Suprapubic skin (tissue), 4 donors: ENCODE results near the gene BANP.
"Not testable (repeated sequence)": the region's sequence is repeated elsewhere in the genome, so short reads cannot be mapped to it uniquely, and the experiment has no call there.

Experiments
- EP300 ChIP-seq: sonication (generic); formaldehyde crosslinking; IDR thresholded peaks from one replicate; pipeline ENCODE4 v1.6.1; 2017; ENCODE audit warnings: antibody characterized with exemption
- POLR2A ChIP-seq, 2 donors: fragments of 450-650 bp; IDR thresholded peaks; one replicate each; pipeline ENCODE4 v1.6.1; 2017; ENCODE audit warnings: antibody characterized with exemption in 2 of 2, mild to moderate bottlenecking in 2 of 2, moderate library complexity in 2 of 2
- POLR2AphosphoS5 ChIP-seq, 3 donors: sonication (generic); formaldehyde crosslinking; IDR thresholded peaks; one replicate each; pipeline ENCODE4 v1.6.1; 2017; ENCODE audit warnings: antibody characterized with exemption in 3 of 3
- TF ChIP-seq, protein P1 (sequence below), 2 donors: fragments of 200-600 bp in 1 of 2; fragments of 450-650 bp in 1 of 2; sonication (generic) in 1 of 2; IDR thresholded peaks; one replicate each; pipeline ENCODE4 v1.5.1; 2016 to 2019; ENCODE audit warnings: antibody characterized with exemption in 2 of 2, mild to moderate bottlenecking in 1 of 2, moderate library complexity in 1 of 2

DNA sequence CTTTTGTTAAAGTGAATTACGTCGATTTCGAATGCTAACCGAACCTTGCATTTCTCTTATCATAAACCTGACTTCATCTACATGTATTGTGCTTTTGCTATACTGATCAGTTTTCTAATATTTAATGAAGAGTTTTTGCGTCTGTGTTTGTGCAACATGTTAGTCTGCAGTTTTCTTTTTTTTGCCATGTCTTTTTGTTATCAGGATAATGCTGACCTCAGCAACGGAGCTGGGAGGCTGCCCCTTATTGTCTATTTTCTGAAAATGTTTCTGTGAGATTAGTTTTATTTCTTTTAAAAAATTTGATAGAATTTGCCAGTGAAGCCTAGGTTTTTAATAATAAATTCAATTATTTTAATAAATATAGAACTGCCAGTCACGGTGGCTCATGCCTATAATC is 40.9 kb downstream of the BANP start:
- TF ChIP-seq, protein P1, sequence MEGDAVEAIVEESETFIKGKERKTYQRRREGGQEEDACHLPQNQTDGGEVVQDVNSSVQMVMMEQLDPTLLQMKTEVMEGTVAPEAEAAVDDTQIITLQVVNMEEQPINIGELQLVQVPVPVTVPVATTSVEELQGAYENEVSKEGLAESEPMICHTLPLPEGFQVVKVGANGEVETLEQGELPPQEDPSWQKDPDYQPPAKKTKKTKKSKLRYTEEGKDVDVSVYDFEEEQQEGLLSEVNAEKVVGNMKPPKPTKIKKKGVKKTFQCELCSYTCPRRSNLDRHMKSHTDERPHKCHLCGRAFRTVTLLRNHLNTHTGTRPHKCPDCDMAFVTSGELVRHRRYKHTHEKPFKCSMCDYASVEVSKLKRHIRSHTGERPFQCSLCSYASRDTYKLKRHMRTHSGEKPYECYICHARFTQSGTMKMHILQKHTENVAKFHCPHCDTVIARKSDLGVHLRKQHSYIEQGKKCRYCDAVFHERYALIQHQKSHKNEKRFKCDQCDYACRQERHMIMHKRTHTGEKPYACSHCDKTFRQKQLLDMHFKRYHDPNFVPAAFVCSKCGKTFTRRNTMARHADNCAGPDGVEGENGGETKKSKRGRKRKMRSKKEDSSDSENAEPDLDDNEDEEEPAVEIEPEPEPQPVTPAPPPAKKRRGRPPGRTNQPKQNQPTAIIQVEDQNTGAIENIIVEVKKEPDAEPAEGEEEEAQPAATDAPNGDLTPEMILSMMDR (IDR thresholded peaks at IDR 0.05), result not testable (repeated sequence)
- not testable (repeated sequence) for TF ChIP-seq POLR2A (IDR thresholded peaks at IDR 0.05); EP300; POLR2AphosphoS5 (IDR thresholded peaks at IDR 0.05)
